BLaER1 treated with 17β-estradiol and CSF1 and Interleukin-3, amounts not matched to agents 10 nM and 100 nM (cell line): ENCODE measurements around the gene VPREB1.
"Not testable (repeated sequence)": the region's sequence is repeated elsewhere in the genome, so short reads cannot be mapped to it uniquely, and the experiment has no call there.

Source experiments
- H3K27ac ChIP-seq, 11 experiments: shearing (Covaris generic); formaldehyde crosslinking; 2 replicates each; pipeline ENCODE4 v1.8.1; 2022
- H3K27me3 ChIP-seq, 11 experiments: shearing (Covaris generic); formaldehyde crosslinking; 2 replicates each; pipeline ENCODE4 v1.8.1; 2022
- H3K36me3 ChIP-seq, 11 experiments: shearing (Covaris generic); formaldehyde crosslinking; 2 replicates each; pipeline ENCODE4 v1.8.1; 2022
- H3K4me1 ChIP-seq, 10 experiments: shearing (Covaris generic); formaldehyde crosslinking; 2 replicates each; pipeline ENCODE4 v1.8.1; 2022
- H3K4me2 ChIP-seq, 11 experiments: shearing (Covaris generic); formaldehyde crosslinking; 2 replicates each; pipeline ENCODE4 v1.8.1; 2022
- H3K4me3 ChIP-seq, 10 experiments: shearing (Covaris generic); formaldehyde crosslinking; 2 replicates each; pipeline ENCODE4 v1.8.1; 2022
- H3K9ac ChIP-seq, 11 experiments: shearing (Covaris generic); formaldehyde crosslinking; 2 replicates each; pipeline ENCODE4 v1.8.1; 2022
- H3K9me3 ChIP-seq, 11 experiments: shearing (Covaris generic); formaldehyde crosslinking; replicated peaks in 1 of 11; 2 replicates each; pipeline ENCODE4 v1.8.1; 2022
- H4K20me1 ChIP-seq, 11 experiments: shearing (Covaris generic); formaldehyde crosslinking; 2 replicates each; pipeline ENCODE4 v1.8.1; 2022

The VPREB1 gene

GRCh38 chr22:22286390-22287105 lies 42.0 kb downstream of the VPREB1 start:
- not testable (repeated sequence) for H3K4me2 ChIP-seq, H3K4me1 ChIP-seq, H3K4me3 ChIP-seq, H4K20me1 ChIP-seq, H3K9me3 ChIP-seq, H3K9ac ChIP-seq, H3K27ac ChIP-seq, H3K27me3 ChIP-seq
- peaks cover 0 to 11% (median 3%) of the 10 kb centered on the region in 11 experiments; a peak in 8 of 22 replicates for H3K36me3 ChIP-seq

GRCh38 chr22:22287106-22287626 lies 42.6 kb downstream of the VPREB1 start:
- not testable (repeated sequence) for H3K4me3 ChIP-seq, H3K4me1 ChIP-seq, H3K27ac ChIP-seq, H4K20me1 ChIP-seq, H3K4me2 ChIP-seq, H3K9me3 ChIP-seq, H3K9ac ChIP-seq, H3K27me3 ChIP-seq
- H3K36me3 ChIP-seq: peaks cover 0 to 15% (median 4%) of the 10 kb centered on the region in 11 experiments; a peak in 8 of 22 replicates

GRCh38 chr22:22289666-22290065 lies 45.1 kb downstream of the VPREB1 start:
- H3K27me3 ChIP-seq, H3K4me2 ChIP-seq, H3K4me3 ChIP-seq, H3K27ac ChIP-seq, H3K9me3 ChIP-seq, H3K9ac ChIP-seq, H3K4me1 ChIP-seq: not testable (repeated sequence)
- Histone ChIP-seq H3K36me3 (peaks cover 5 to 31% (median 17%) of the 10 kb centered on the region in 11 experiments; a peak in 14 of 22 replicates), H4K20me1 (peaks cover 0 to 18% (median 0%) of the 10 kb centered on the region in 11 experiments; a peak in 6 of 22 replicates)

- Histone ChIP-seq H3K36me3 (peaks cover 5 to 32% (median 17%) of the 10 kb centered on the region in 11 experiments; a peak in 14 of 22 replicates), H4K20me1 (peaks cover 0 to 21% (median 0%) of the 10 kb centered on the region in 11 experiments; a peak in 8 of 22 replicates)
- not testable (repeated sequence) for H3K9me3 ChIP-seq, H3K27ac ChIP-seq, H3K4me2 ChIP-seq, H3K9ac ChIP-seq, H3K27me3 ChIP-seq, H3K4me3 ChIP-seq, H3K4me1 ChIP-seq
Measured at GRCh38 chr22:22291129-22291806, 46.7 kb downstream of the VPREB1 start.

GRCh38 chr22:22292656-22293055 lies 48.1 kb downstream of the VPREB1 start:
- H3K9ac ChIP-seq, H3K4me3 ChIP-seq, H3K9me3 ChIP-seq, H3K27me3 ChIP-seq, H3K27ac ChIP-seq, H3K4me2 ChIP-seq, H3K4me1 ChIP-seq: not testable (repeated sequence)
- Histone ChIP-seq H4K20me1 (peaks cover 0 to 21% (median 0%) of the 10 kb centered on the region in 11 experiments; a peak in 8 of 22 replicates), H3K36me3 (peaks cover 5 to 32% (median 17%) of the 10 kb centered on the region in 11 experiments; a peak in 14 of 22 replicates)

- not testable (repeated sequence) for H3K27me3 ChIP-seq, H3K4me3 ChIP-seq, H3K9ac ChIP-seq, H3K4me1 ChIP-seq, H3K9me3 ChIP-seq, H3K27ac ChIP-seq, H3K4me2 ChIP-seq
- Histone ChIP-seq H4K20me1 (peaks cover 0 to 24% (median 0%) of the 10 kb centered on the region in 11 experiments; a peak in 8 of 22 replicates), H3K36me3 (peaks cover 5 to 32% (median 17%) of the 10 kb centered on the region in 11 experiments; a peak in 14 of 22 replicates)
Measured at GRCh38 chr22:22293436-22293835, 48.9 kb downstream of the VPREB1 start.

GRCh38 chr22:22294641-22295040 lies 50.1 kb downstream of the VPREB1 start:
- H3K9ac ChIP-seq, H3K9me3 ChIP-seq, H3K27ac ChIP-seq, H3K27me3 ChIP-seq, H3K4me3 ChIP-seq, H3K4me2 ChIP-seq, H3K4me1 ChIP-seq: not testable (repeated sequence)
- H4K20me1 ChIP-seq: peaks cover 0 to 32% (median 3%) of the 10 kb centered on the region in 11 experiments; a peak in 11 of 22 replicates
- peaks cover 5 to 28% (median 13%) of the 10 kb centered on the region in 11 experiments; a peak in 14 of 22 replicates for H3K36me3 ChIP-seq
